ENCODE measurements around the gene NUTM2D. TPM values are rescaled to one million over a fixed set of nuclear protein-coding genes. Genes with fewer than 3 reads are reported as not detected.
"Not testable (repeated sequence)": the region's sequence is repeated elsewhere in the genome, so short reads cannot be mapped to it uniquely, and the experiment has no call there.

Gene NUTM2D
- total RNA-seq: 1 to 10 TPM; 1.3 to 1.5 TPM

GRCh38 chr10:87357444-87357843 is at the start of gene NUTM2D:
TSS of gene NUTM2D (plus strand) at chr10:87357744. CDS start at chr10:87358266, 522 bp downstream.
- H3K4me3 Mint-ChIP-seq; DNase-seq; H3K9me3 Mint-ChIP-seq (ENCODE audit: low read depth); H3K27me3 Mint-ChIP-seq; POLR2A ChIA-PET; H3K27ac Mint-ChIP-seq; H3K36me3 Mint-ChIP-seq (ENCODE audit: low read depth); H3K4me1 Mint-ChIP-seq; ATAC-seq; intact Hi-C loops (cut with DNase I, micrococcal nuclease); CTCF ChIA-PET: not testable (repeated sequence)

GRCh38 chr10:87308702-87309101 is 48.8 kb upstream of the NUTM2D start:
- H3K36me3 Mint-ChIP-seq (ENCODE audit: low read depth); ATAC-seq; CTCF ChIA-PET; DNase-seq; H3K4me1 Mint-ChIP-seq; H3K9me3 Mint-ChIP-seq (ENCODE audit: low read depth); H3K27ac Mint-ChIP-seq; H3K27me3 Mint-ChIP-seq; POLR2A ChIA-PET; H3K4me3 Mint-ChIP-seq; intact Hi-C loops (cut with DNase I, micrococcal nuclease): not testable (repeated sequence)

GRCh38 chr10:87309657-87310056 is 47.9 kb upstream of the NUTM2D start:
- H3K4me3 Mint-ChIP-seq; H3K9me3 Mint-ChIP-seq (ENCODE audit: low read depth); ATAC-seq; H3K27me3 Mint-ChIP-seq; DNase-seq; POLR2A ChIA-PET; H3K27ac Mint-ChIP-seq; intact Hi-C loops (cut with DNase I, micrococcal nuclease); H3K4me1 Mint-ChIP-seq; H3K36me3 Mint-ChIP-seq (ENCODE audit: low read depth); CTCF ChIA-PET: not testable (repeated sequence)

GRCh38 chr10:87311521-87311920 is 46.0 kb upstream of the NUTM2D start:
- H3K27ac Mint-ChIP-seq; H3K4me3 Mint-ChIP-seq; H3K9me3 Mint-ChIP-seq (ENCODE audit: low read depth); POLR2A ChIA-PET; H3K27me3 Mint-ChIP-seq; H3K4me1 Mint-ChIP-seq; CTCF ChIA-PET; intact Hi-C loops (cut with DNase I, micrococcal nuclease); DNase-seq; H3K36me3 Mint-ChIP-seq (ENCODE audit: low read depth): not testable (repeated sequence)
- ATAC-seq: peak; percentile 80

- ATAC-seq; DNase-seq; H3K27me3 Mint-ChIP-seq; CTCF ChIA-PET; H3K36me3 Mint-ChIP-seq (ENCODE audit: low read depth); H3K4me1 Mint-ChIP-seq; intact Hi-C loops (cut with DNase I, micrococcal nuclease); H3K9me3 Mint-ChIP-seq (ENCODE audit: low read depth); H3K27ac Mint-ChIP-seq; POLR2A ChIA-PET; H3K4me3 Mint-ChIP-seq: not testable (repeated sequence)
These were observed 43.7 kb upstream of the NUTM2D start for GRCh38 chr10:87313649-87314359.

- POLR2A ChIA-PET; CTCF ChIA-PET; intact Hi-C loops (cut with DNase I, micrococcal nuclease): not testable (repeated sequence)
These were observed 43.1 kb upstream of the NUTM2D start for GRCh38 chr10:87314360-87314973.

GRCh38 chr10:87321505-87321904 is 36.0 kb upstream of the NUTM2D start:
- POLR2A ChIA-PET; H3K27ac Mint-ChIP-seq; H3K4me1 Mint-ChIP-seq; H3K36me3 Mint-ChIP-seq (ENCODE audit: low read depth); H3K4me3 Mint-ChIP-seq; intact Hi-C loops (cut with DNase I, micrococcal nuclease); H3K9me3 Mint-ChIP-seq (ENCODE audit: low read depth); H3K27me3 Mint-ChIP-seq; DNase-seq: not testable (repeated sequence)
- peak; percentile 90 for ATAC-seq
- CTCF ChIA-PET: interaction anchor here (0.6 kb wide), 1 partner anchor 1846 kb away, joined by 3 read pairs; no protein-coding TSS in a partner anchor

More at GRCh38 chr10:87314360-87314973, 43.1 kb upstream of the NUTM2D start:
- H3K27me3 Mint-ChIP-seq; H3K4me1 Mint-ChIP-seq; DNase-seq; H3K27ac Mint-ChIP-seq; H3K36me3 Mint-ChIP-seq (ENCODE audit: low read depth); H3K9me3 Mint-ChIP-seq (ENCODE audit: low read depth); ATAC-seq; H3K4me3 Mint-ChIP-seq: not testable (repeated sequence)

GRCh38 chr10:87324559-87324958 is 33.0 kb upstream of the NUTM2D start:
- ATAC-seq; CTCF ChIA-PET; H3K4me1 Mint-ChIP-seq; H3K36me3 Mint-ChIP-seq (ENCODE audit: low read depth); DNase-seq; H3K27ac Mint-ChIP-seq; H3K27me3 Mint-ChIP-seq; H3K4me3 Mint-ChIP-seq; POLR2A ChIA-PET; H3K9me3 Mint-ChIP-seq (ENCODE audit: low read depth); intact Hi-C loops (cut with DNase I, micrococcal nuclease): not testable (repeated sequence)

- H3K36me3 Mint-ChIP-seq (ENCODE audit: low read depth); H3K4me3 Mint-ChIP-seq; H3K27me3 Mint-ChIP-seq: not testable (repeated sequence)
These were observed 29.6 kb upstream of the NUTM2D start for GRCh38 chr10:87327958-87328357.

GRCh38 chr10:87329131-87329530 is 28.4 kb upstream of the NUTM2D start:
- H3K27ac Mint-ChIP-seq, POLR2A ChIA-PET, CTCF ChIA-PET: not testable (repeated sequence)

More at GRCh38 chr10:87327958-87328357, 29.6 kb upstream of the NUTM2D start:
- ATAC-seq; DNase-seq; intact Hi-C loops (cut with DNase I, micrococcal nuclease); H3K4me1 Mint-ChIP-seq; CTCF ChIA-PET; H3K9me3 Mint-ChIP-seq (ENCODE audit: low read depth); POLR2A ChIA-PET; H3K27ac Mint-ChIP-seq: not testable (repeated sequence)

GRCh38 chr10:87332687-87333086 is 24.9 kb upstream of the NUTM2D start:
- H3K4me1 Mint-ChIP-seq; H3K27me3 Mint-ChIP-seq; DNase-seq; H3K9me3 Mint-ChIP-seq (ENCODE audit: low read depth); CTCF ChIA-PET; H3K36me3 Mint-ChIP-seq (ENCODE audit: low read depth); H3K4me3 Mint-ChIP-seq; POLR2A ChIA-PET; intact Hi-C loops (cut with DNase I, micrococcal nuclease); H3K27ac Mint-ChIP-seq; ATAC-seq: not testable (repeated sequence)

More at GRCh38 chr10:87329131-87329530, 28.4 kb upstream of the NUTM2D start:
- H3K27me3 Mint-ChIP-seq; ATAC-seq; H3K4me1 Mint-ChIP-seq; intact Hi-C loops (cut with DNase I, micrococcal nuclease); H3K4me3 Mint-ChIP-seq; H3K9me3 Mint-ChIP-seq (ENCODE audit: low read depth); DNase-seq; H3K36me3 Mint-ChIP-seq (ENCODE audit: low read depth): not testable (repeated sequence)

- H3K36me3 Mint-ChIP-seq (ENCODE audit: low read depth); H3K9me3 Mint-ChIP-seq (ENCODE audit: low read depth); H3K27me3 Mint-ChIP-seq; CTCF ChIA-PET; ATAC-seq; DNase-seq; POLR2A ChIA-PET: not testable (repeated sequence)
- peak overlapping the region; percentile 13 for H3K4me3 Mint-ChIP-seq
- H3K4me1 Mint-ChIP-seq: peaks cover 23% of the 10 kb centered on the region
- intact Hi-C loops (cut with DNase I, micrococcal nuclease): loop anchor here in 1 of 2 experiments (5.0 kb wide), 1 partner anchor 522 kb away; the partner anchor contains the start of genes KLLN and PTEN
- peak overlapping the region; percentile 33 for H3K27ac Mint-ChIP-seq
These were observed 17.1 kb upstream of the NUTM2D start for GRCh38 chr10:87340411-87340810.

Measured in activated CD4-positive, alpha-beta T cell treated with anti-CD3 and anti-CD28 coated beads for 36 hours (primary cell).